Neutrophil (primary cell): ENCODE data around the gene CXorf58.
"Not testable (repeated sequence)": the region's sequence is repeated elsewhere in the genome, so short reads cannot be mapped to it uniquely, and the experiment has no call there.

Experiments used
- H3K27ac ChIP-seq: fragments of 200-600 bp; sonication (generic); 2 replicates; pipeline ENCODE4 v1.5.1; 2016; ENCODE audit warnings: mild to moderate bottlenecking, moderate library complexity
- H3K27me3 ChIP-seq: fragments of 200-600 bp; sonication (generic); 2 replicates; pipeline ENCODE4 v1.6.0; 2016; ENCODE audit warnings: mild to moderate bottlenecking
- H3K36me3 ChIP-seq: fragments of 200-600 bp; sonication (generic); 2 replicates; pipeline ENCODE4 v1.5.1; 2017
- H3K4me1 ChIP-seq, 2 experiments: fragments of 200-600 bp in 1 of 2; sonication (generic) in 1 of 2; 1 replicate in 1 of 2; 2 replicates in 1 of 2; pipeline versions ENCODE4 v1.5.1 to v1.6.1; 2013 to 2016; ENCODE audit warnings: low read depth in 1 of 2, low read length in 1 of 2, mild to moderate bottlenecking in 1 of 2, moderate library complexity in 1 of 2; ENCODE audit not compliant: control insufficient read depth in 1 of 2, insufficient read depth in 1 of 2
- H3K4me3 ChIP-seq, 2 experiments: fragments of 200-600 bp in 1 of 2; sonication (generic) in 1 of 2; 1 replicate in 1 of 2; 2 replicates in 1 of 2; pipeline ENCODE4 v1.5.1; 2013 to 2016; ENCODE audit warnings: low read depth in 1 of 2, low read length in 1 of 2, mild to moderate bottlenecking in 1 of 2, moderate library complexity in 1 of 2
- H3K9me3 ChIP-seq: fragments of 200-600 bp; sonication (generic); 2 replicates; pipeline ENCODE4 v1.5.1; 2016
- TF ChIP-seq, protein P1 (sequence below): fragments of 200-600 bp; sonication (generic); IDR thresholded peaks from 2 replicates; pipeline ENCODE4 v1.5.1; 2016; ENCODE audit warnings: antibody characterized with exemption

Gene CXorf58, protein sequence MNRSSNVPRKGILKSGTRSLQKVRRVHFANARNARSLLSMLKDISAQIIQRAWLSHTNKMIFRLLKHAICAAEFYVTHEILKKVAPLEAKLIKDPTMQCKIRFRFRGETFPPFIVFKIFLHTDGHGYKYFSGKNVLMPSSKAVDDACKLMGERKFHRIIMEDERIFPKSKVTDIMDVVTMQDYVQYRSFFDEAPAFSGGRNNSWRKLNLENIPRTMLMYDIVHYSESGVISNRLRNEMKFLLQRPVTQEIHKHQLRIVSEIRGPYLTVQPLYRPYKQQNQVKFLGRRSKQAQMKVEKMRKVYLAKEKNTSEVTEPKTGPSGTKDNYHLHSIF

DNA sequence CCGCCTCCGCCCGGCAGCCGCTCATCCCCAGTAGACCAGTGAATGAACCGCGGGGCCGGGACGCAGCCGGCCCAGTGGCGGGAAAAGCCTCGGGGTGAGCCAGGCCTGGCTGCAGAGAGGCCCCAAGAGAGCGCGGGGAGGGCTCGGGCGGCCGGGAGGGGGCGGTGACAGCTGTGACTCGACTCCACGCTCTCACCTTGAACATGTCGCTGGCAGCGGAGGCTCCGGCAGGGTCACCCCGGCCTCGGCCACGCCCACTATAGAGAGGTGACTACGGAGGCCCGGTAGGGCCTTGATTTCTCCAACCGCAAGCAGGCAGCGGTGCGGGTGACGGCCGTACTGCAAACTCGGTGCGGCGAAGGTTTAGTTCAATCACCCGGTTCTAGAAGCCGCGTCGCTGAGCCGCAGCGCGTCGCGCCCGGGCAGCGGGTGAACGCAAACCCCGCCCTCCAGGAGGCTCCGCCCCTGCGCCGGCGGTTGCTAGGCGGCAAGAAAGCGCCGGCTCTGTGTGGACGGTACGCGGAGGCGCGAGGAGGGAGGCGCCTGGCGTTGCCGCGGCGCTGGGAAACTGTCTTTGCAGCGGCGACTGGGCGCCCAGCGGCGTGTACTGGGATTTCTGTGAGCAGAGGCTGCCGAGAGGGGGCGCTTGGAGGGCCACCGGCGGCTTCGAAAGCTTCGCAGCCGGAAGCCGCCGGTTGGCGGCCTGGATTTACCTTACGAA is at the start of gene CXorf58, which contains the start of gene APOO:
TSS of gene CXorf58 (plus strand) at position 509 of the 721 bp plus-strand sequence. CDS start 2,297 bp downstream, outside the sequence.
TSS of gene APOO (minus strand) at position 441 of the 721 bp plus-strand sequence. CDS start at position 205, 236 bp downstream.
- Histone ChIP-seq H3K4me1 (peaks cover 19 to 38% of the 10 kb centered on the region in 2 experiments), H3K9me3 (no peaks in the 10 kb centered on the region), H3K27me3 (no peaks in the 10 kb centered on the region), H3K4me3 (peak within 1 kb of the TSS; percentile 68 to 69), H3K36me3 (no peaks in the 10 kb centered on the region), H3K27ac (peak within 1 kb of the TSS; percentile 93)
- TF ChIP-seq, protein P1, sequence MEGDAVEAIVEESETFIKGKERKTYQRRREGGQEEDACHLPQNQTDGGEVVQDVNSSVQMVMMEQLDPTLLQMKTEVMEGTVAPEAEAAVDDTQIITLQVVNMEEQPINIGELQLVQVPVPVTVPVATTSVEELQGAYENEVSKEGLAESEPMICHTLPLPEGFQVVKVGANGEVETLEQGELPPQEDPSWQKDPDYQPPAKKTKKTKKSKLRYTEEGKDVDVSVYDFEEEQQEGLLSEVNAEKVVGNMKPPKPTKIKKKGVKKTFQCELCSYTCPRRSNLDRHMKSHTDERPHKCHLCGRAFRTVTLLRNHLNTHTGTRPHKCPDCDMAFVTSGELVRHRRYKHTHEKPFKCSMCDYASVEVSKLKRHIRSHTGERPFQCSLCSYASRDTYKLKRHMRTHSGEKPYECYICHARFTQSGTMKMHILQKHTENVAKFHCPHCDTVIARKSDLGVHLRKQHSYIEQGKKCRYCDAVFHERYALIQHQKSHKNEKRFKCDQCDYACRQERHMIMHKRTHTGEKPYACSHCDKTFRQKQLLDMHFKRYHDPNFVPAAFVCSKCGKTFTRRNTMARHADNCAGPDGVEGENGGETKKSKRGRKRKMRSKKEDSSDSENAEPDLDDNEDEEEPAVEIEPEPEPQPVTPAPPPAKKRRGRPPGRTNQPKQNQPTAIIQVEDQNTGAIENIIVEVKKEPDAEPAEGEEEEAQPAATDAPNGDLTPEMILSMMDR: peak; percentile 94

- H3K4me3 ChIP-seq, H3K27ac ChIP-seq, H3K36me3 ChIP-seq, H3K9me3 ChIP-seq, H3K27me3 ChIP-seq: not testable (repeated sequence)
- peaks cover 14 to 18% of the 10 kb centered on the region in 2 experiments for H3K4me1 ChIP-seq
Measured at GRCh38 chrX:23859238-23859637, 48.6 kb upstream of the CXorf58 start.

DNA sequence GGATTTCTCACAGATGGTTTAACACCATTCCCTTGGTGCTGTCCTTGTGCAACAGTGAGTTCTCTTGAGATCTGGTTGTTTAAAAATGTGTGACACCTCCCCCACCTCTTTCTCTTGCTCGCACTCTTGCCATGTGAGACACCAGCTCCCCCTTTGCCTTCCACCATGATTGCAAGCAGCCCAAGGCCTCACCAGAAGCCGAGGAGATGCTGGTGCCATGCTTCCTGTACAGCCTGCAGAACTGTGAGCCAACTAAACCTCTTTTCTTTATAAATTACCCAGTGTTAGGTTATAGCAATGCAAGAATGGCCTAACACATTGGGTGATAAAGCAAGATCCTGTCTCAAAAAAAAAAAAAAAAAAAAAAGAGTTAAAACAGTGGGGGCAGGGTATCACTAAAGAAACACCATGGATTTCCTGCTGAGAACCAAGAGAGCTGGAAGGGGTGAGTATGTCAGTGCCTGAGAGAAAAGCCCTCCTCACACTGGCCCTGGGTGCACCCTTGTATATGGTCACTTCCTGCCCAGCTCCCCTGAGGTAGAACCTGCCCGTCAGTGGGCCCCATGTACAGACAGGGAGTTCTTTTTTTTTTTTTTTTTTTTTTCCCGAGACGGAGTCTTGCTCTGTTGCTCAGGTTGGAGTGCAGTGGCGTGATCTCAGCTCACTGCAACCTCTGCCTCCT is 46.5 kb upstream of the CXorf58 start:
- peaks cover 0 to 4% of the 10 kb centered on the region in 2 experiments for H3K4me1 ChIP-seq
- no peak overlapping the region for H3K27ac ChIP-seq
- no peaks in the 10 kb centered on the region for H3K36me3 ChIP-seq
- no peaks in the 10 kb centered on the region for H3K27me3 ChIP-seq
- TF ChIP-seq, protein P1: no peak
- H3K9me3 ChIP-seq: no peaks in the 10 kb centered on the region
- no peak overlapping the region for H3K4me3 ChIP-seq

DNA sequence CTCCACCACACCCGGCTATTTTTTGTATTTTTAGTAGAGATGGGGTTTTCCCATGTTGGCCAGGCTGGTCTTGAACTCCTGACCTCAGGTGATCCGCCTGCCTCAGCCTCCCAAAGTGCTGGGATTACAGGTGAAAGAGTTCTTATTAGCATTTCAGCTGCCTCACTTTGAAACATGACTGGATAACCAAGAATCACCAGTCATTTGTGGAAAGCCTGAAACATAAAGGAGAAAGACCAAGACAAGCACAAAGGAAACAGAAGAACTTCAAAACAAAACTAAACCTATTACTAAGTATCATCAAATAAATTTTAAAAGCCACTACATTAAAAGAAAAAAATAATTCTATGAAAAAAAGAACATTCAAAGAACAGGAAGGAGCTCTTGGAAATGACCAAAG is 45.9 kb upstream of the CXorf58 start:
- not testable (repeated sequence) for H3K27ac ChIP-seq, H3K9me3 ChIP-seq, H3K4me3 ChIP-seq, H3K36me3 ChIP-seq, H3K27me3 ChIP-seq, H3K4me1 ChIP-seq

GRCh38 chrX:23864742-23865326 is 43.0 kb upstream of the CXorf58 start:
- Histone ChIP-seq H3K27ac (no peak overlapping the region), H3K4me1 (peaks cover 0 to 4% of the 10 kb centered on the region in 2 experiments), H3K4me3 (no peak overlapping the region), H3K36me3 (no peaks in the 10 kb centered on the region), H3K9me3 (no peaks in the 10 kb centered on the region), H3K27me3 (no peaks in the 10 kb centered on the region)
- TF ChIP-seq, protein P1: no peak

- H3K36me3 ChIP-seq: no peaks in the 10 kb centered on the region
- no peaks in the 10 kb centered on the region for H3K27me3 ChIP-seq
- H3K9me3 ChIP-seq: no peaks in the 10 kb centered on the region
- H3K4me1 ChIP-seq: peaks cover 11 to 14% of the 10 kb centered on the region in 2 experiments
- TF ChIP-seq, protein P1: no peak
- no peak overlapping the region for H3K4me3 ChIP-seq
- H3K27ac ChIP-seq: no peak overlapping the region
Measured at GRCh38 chrX:23870041-23870440, 37.8 kb upstream of the CXorf58 start.
